SU-DHL-6 (cell line): ENCODE results near the gene ELMO3.
A peak's percentile ranks its signal among the peaks of the same experiment; 100 is the strongest.

ENCODE experiments used
- H2AFZ ChIP-seq: fragments of 200-600 bp; sonication (generic); 2 replicates; pipeline ENCODE4 v1.6.1; 2014; ENCODE audit warnings: low read depth, mild to moderate bottlenecking, moderate library complexity, mixed read lengths, antibody characterized with exemption, low read length; ENCODE audit not compliant: severe bottlenecking
- H3F3A ChIP-seq: fragments of 200-600 bp; shearing (Covaris generic); 2 replicates; pipeline ENCODE4 v1.6.0; 2016; ENCODE audit warnings: antibody characterized with exemption, mild to moderate bottlenecking; ENCODE audit not compliant: insufficient read depth
- H3K27ac ChIP-seq: fragments of 200-600 bp; sonication (generic); 2 replicates; pipeline ENCODE4 v1.5.1; 2016; ENCODE audit warnings: low read depth, mild to moderate bottlenecking, low read length, moderate library complexity, mixed read lengths
- H3K27me3 ChIP-seq: fragments of 200-600 bp; sonication (generic), shearing (Covaris generic); 2 replicates; pipeline ENCODE4 v1.6.0; 2014; ENCODE audit warnings: mild to moderate bottlenecking, low read length
- H3K36me3 ChIP-seq: fragments of 200-600 bp; sonication (generic); 2 replicates; pipeline ENCODE4 v1.6.1; 2014; ENCODE audit warnings: mild to moderate bottlenecking, low read length, mixed read lengths
- H3K4me2 ChIP-seq: fragments of 300-600, 200-600 bp; shearing (Covaris generic), sonication (generic); 2 replicates; pipeline ENCODE4 v1.6.0; 2014; ENCODE audit warnings: low read length, low read depth, mild to moderate bottlenecking; ENCODE audit not compliant: poor library complexity, severe bottlenecking
- H3K4me3 ChIP-seq: fragments of 200-600 bp; sonication (generic); 2 replicates; pipeline ENCODE4 v1.5.1; 2014; ENCODE audit warnings: antibody characterized with exemption, low read length, mild to moderate bottlenecking, mixed read lengths; ENCODE audit not compliant: insufficient read depth, poor library complexity, severe bottlenecking
- H3K79me2 ChIP-seq: fragments of 200-600 bp; sonication (generic); 2 replicates; pipeline ENCODE4 v1.6.1; 2014; ENCODE audit warnings: mild to moderate bottlenecking, low read length, moderate library complexity; ENCODE audit not compliant: insufficient read depth
- H3K9ac ChIP-seq: fragments of 200-600 bp; sonication (generic); 2 replicates; pipeline ENCODE4 v1.7.0; 2014; ENCODE audit warnings: mild to moderate bottlenecking, low read length
- H3K9me2 ChIP-seq: fragments of 200-600 bp; sonication (generic); replicated peaks from 2 replicates; pipeline ENCODE4 v1.6.1; 2014; ENCODE audit warnings: low read length; ENCODE audit not compliant: insufficient read depth
- H3K9me3 ChIP-seq: fragments of 200-600 bp; sonication (generic); 2 replicates; pipeline ENCODE4 v1.6.1; 2014; ENCODE audit warnings: low read length, mixed read lengths; ENCODE audit not compliant: insufficient read depth
- H4K20me1 ChIP-seq: fragments of 200-600 bp; sonication (generic); 2 replicates; pipeline ENCODE4 v1.6.1; 2014; ENCODE audit warnings: low read depth, mild to moderate bottlenecking, antibody characterized with exemption, low read length, moderate library complexity, mixed read lengths
- CTCF ChIP-seq: fragments of 200-600 bp; sonication (generic); IDR thresholded peaks from one replicate; pipeline ENCODE4 v1.5.1; 2017; ENCODE audit warnings: antibody characterized with exemption, mild to moderate bottlenecking, low read length, moderate library complexity; ENCODE audit not compliant: insufficient read depth, poor library complexity, severe bottlenecking
- EZH2phosphoT487 ChIP-seq: fragments of 200-600 bp; sonication (generic), shearing (Covaris generic); conservative IDR thresholded peaks from 2 replicates; pipeline ENCODE4 v1.6.1; 2018; ENCODE audit warnings: mild to moderate bottlenecking, antibody characterized with exemption, low read length, moderate library complexity, mixed read lengths

Gene ELMO3

GRCh38 chr16:67246081-67246755, 47.3 kb downstream of the ELMO3 start:
- Histone ChIP-seq H3K9me2 (no peaks in the 10 kb centered on the region), H4K20me1 (no peaks in the 10 kb centered on the region; the same call in 1 of the 2 replicates), H2AFZ (peak overlapping the region; percentile 79), H3K79me2 (no peaks in the 10 kb centered on the region), H3K36me3 (no peaks in the 10 kb centered on the region), H3K4me3 (peak overlapping the region; percentile 60), H3K4me2 (peak overlapping the region; percentile 77), H3K9ac (peak overlapping the region; percentile 62), H3F3A (no peaks in the 10 kb centered on the region), H3K27me3 (no peaks in the 10 kb centered on the region), H3K9me3 (no peaks in the 10 kb centered on the region), H3K27ac (no peak overlapping the region)
- TF ChIP-seq CTCF (no peak), EZH2phosphoT487 (no peak)

GRCh38 chr16:67246756-67247191, 47.8 kb downstream of the ELMO3 start:
- Histone ChIP-seq H3K9ac (peak overlapping the region; percentile 62), H3K9me3 (no peaks in the 10 kb centered on the region), H3K79me2 (no peaks in the 10 kb centered on the region), H3K9me2 (no peaks in the 10 kb centered on the region), H3F3A (no peaks in the 10 kb centered on the region), H3K4me3 (peak overlapping the region; percentile 60), H3K36me3 (no peaks in the 10 kb centered on the region), H3K27ac (no peak overlapping the region), H3K4me2 (peak overlapping the region; percentile 77), H2AFZ (peak overlapping the region; percentile 79), H3K27me3 (no peaks in the 10 kb centered on the region), H4K20me1 (no peaks in the 10 kb centered on the region)
- TF ChIP-seq EZH2phosphoT487 (no peak), CTCF (no peak)

GRCh38 chr16:67247192-67248072, 48.5 kb downstream of the ELMO3 start, which contains the start of gene FHOD1:
FHOD1 (minus strand) TSS chr16:67247481; CDS start chr16:67247410, 71 bp downstream.
- H3K79me2 ChIP-seq, result no peaks in the 10 kb centered on the region
- TF ChIP-seq EZH2phosphoT487, result no peak
- TF ChIP-seq CTCF, result no peak
- H3K27ac ChIP-seq, result no peak within 1 kb of the TSS
- H3K4me2 ChIP-seq, result peak within 1 kb of the TSS; percentile 77
- H3K9ac ChIP-seq, result peak within 1 kb of the TSS; percentile 62
- H3K9me2 ChIP-seq, result no peaks in the 10 kb centered on the region
- H3K9me3 ChIP-seq, result no peaks in the 10 kb centered on the region
- H3K4me3 ChIP-seq, result peak within 1 kb of the TSS; percentile 60
- no peaks in the 10 kb centered on the region for H3K36me3 ChIP-seq
- H3F3A ChIP-seq, result no peaks in the 10 kb centered on the region
- H3K27me3 ChIP-seq, result no peaks in the 10 kb centered on the region
- H2AFZ ChIP-seq, result peak within 1 kb of the TSS; percentile 79
- H4K20me1 ChIP-seq, result no peaks in the 10 kb centered on the region
